ENCODE data around the gene EXTL2. TPM values are rescaled to one million over a fixed set of nuclear protein-coding genes. Genes with fewer than 3 reads are reported as not detected.
"Not testable (repeated sequence)": the region's sequence is repeated elsewhere in the genome, so short reads cannot be mapped to it uniquely, and the experiment has no call there.

The EXTL2 gene
- total RNA-seq, 1 donor from 2014 or later = 2.7 TPM

- H3K36me3 Mint-ChIP-seq (ENCODE audit: low read depth); DNase-seq; H3K4me1 Mint-ChIP-seq; intact Hi-C loops (cut with micrococcal nuclease); H3K27ac Mint-ChIP-seq; H3K4me3 Mint-ChIP-seq: not testable (repeated sequence)
- peaks cover 26% of the 10 kb centered on the region for H3K27me3 Mint-ChIP-seq
- peaks cover 14% of the 10 kb centered on the region for H3K9me3 Mint-ChIP-seq
Observed at GRCh38 chr1:100825666-100826065, 69.0 kb downstream of the EXTL2 start.

Other genes with a start within 250 kb of the EXTL2 start
- gene VCAM1, start 175.1 kb downstream of the EXTL2 start, total RNA-seq = not detected in 2 replicates
- gene SLC30A7, start 1.2 kb upstream of the EXTL2 start, total RNA-seq = 40.8 and 41.0 TPM in 2 replicates
- 37.5 and 41.0 TPM in 2 replicates for gene DPH5, start 130.9 kb upstream of the EXTL2 start, total RNA-seq